Immature natural killer cell (primary cell): Measurements from ENCODE around the gene TCF4. TPM values are rescaled to one million over a fixed set of nuclear protein-coding genes. Genes with fewer than 3 reads are reported as not detected.

Source experiments
- DNase-seq, 3 donors: peaks; one replicate each; pipeline ENCODE4 v3.0.0; 2022; ENCODE audit warnings: mixed read lengths in 1 of 3
- H3K27ac Mint-ChIP-seq, 6 donors: one replicate each; pipeline ENCODE4 v1.8.0; 2020; ENCODE audit warnings: mixed read lengths in 6 of 6, mild to moderate bottlenecking in 5 of 6, inconsistent platforms in 4 of 6, moderate library complexity in 3 of 6
- H3K27me3 Mint-ChIP-seq, 3 donors: one replicate each; pipeline ENCODE4 v1.8.0; 2020 to 2021; ENCODE audit warnings: low read depth in 3 of 3, mild to moderate bottlenecking in 3 of 3, mixed read lengths in 3 of 3, moderate library complexity in 3 of 3, inconsistent platforms in 1 of 3
- H3K36me3 Mint-ChIP-seq, 3 donors: one replicate each; pipeline ENCODE4 v1.8.0; 2020; ENCODE audit warnings: mixed read lengths in 3 of 3, inconsistent platforms in 2 of 3, mild to moderate bottlenecking in 2 of 3
- H3K4me1 Mint-ChIP-seq, 2 donors: one replicate each; pipeline ENCODE4 v1.8.0; 2020; ENCODE audit warnings: inconsistent platforms in 2 of 2, mild to moderate bottlenecking in 2 of 2, mixed read lengths in 2 of 2, moderate library complexity in 1 of 2
- H3K4me3 Mint-ChIP-seq, 5 donors: one replicate each; pipeline ENCODE4 v1.8.0; 2020; ENCODE audit warnings: mild to moderate bottlenecking in 5 of 5, mixed read lengths in 5 of 5, inconsistent platforms in 3 of 5, moderate library complexity in 3 of 5
- H3K9me3 Mint-ChIP-seq, 6 donors: one replicate each; pipeline ENCODE4 v1.8.0; 2020; ENCODE audit warnings: mild to moderate bottlenecking in 6 of 6, mixed read lengths in 6 of 6, inconsistent platforms in 4 of 6, moderate library complexity in 3 of 6
- polyA plus RNA-seq, 3 donors: library from polyadenylated mRNA; unstranded; fragments of 300-500 nt; fragmentation: Illumina TruSeq; gene quantifications; one replicate each; pipeline ENCODE4 v1.2.3, GENCODE V29; 2021

The TCF4 gene
- polyA plus RNA-seq, 3 donors from 2014 or later = 7.7 to 28.0 (median 17.6) TPM

GRCh38 chr18:55403421-55403949, 184.5 kb downstream of the TCF4 start:
- H3K27ac Mint-ChIP-seq = no peak overlapping the region

GRCh38 chr18:55402731-55403405, 185.1 kb downstream of the TCF4 start:
- Mint-ChIP-seq H3K4me3 (no peak overlapping the region), H3K9me3 (no peaks in the 10 kb centered on the region), H3K27me3 (peaks cover 0 to 6% (median 2%) of the 10 kb centered on the region in 3 donors), H3K36me3 (no peaks in the 10 kb centered on the region), H3K4me1 (peaks cover 0 to 1% of the 10 kb centered on the region in 2 donors), H3K27ac (no peak overlapping the region)
- DNase-seq = no peak

More at GRCh38 chr18:55403421-55403949, 184.5 kb downstream of the TCF4 start:
- Mint-ChIP-seq H3K4me3 (no peak overlapping the region), H3K27me3 (peaks cover 0 to 6% (median 2%) of the 10 kb centered on the region in 3 donors), H3K9me3 (no peaks in the 10 kb centered on the region), H3K36me3 (no peaks in the 10 kb centered on the region), H3K4me1 (peaks cover 0 to 1% of the 10 kb centered on the region in 2 donors)
- DNase-seq = no peak

GRCh38 chr18:55401638-55402191, 186.3 kb downstream of the TCF4 start:
- Mint-ChIP-seq H3K9me3 (no peaks in the 10 kb centered on the region), H3K36me3 (no peaks in the 10 kb centered on the region), H3K27ac (no peak overlapping the region), H3K4me3 (no peak overlapping the region), H3K4me1 (peaks cover 0 to 1% of the 10 kb centered on the region in 2 donors), H3K27me3 (peaks cover 0 to 6% (median 2%) of the 10 kb centered on the region in 3 donors)
- DNase-seq = no peak

GRCh38 chr18:55400590-55401541, 187.1 kb downstream of the TCF4 start:
- no peaks in the 10 kb centered on the region for H3K36me3 Mint-ChIP-seq
- no peaks in the 10 kb centered on the region for H3K9me3 Mint-ChIP-seq
- no peak for DNase-seq
- peaks cover 0 to 1% of the 10 kb centered on the region in 2 donors for H3K4me1 Mint-ChIP-seq
- no peak overlapping the region for H3K4me3 Mint-ChIP-seq
- no peak overlapping the region for H3K27ac Mint-ChIP-seq
- peaks cover 0 to 6% (median 2%) of the 10 kb centered on the region in 3 donors for H3K27me3 Mint-ChIP-seq

GRCh38 chr18:55400081-55400480, 187.9 kb downstream of the TCF4 start:
- H3K9me3 Mint-ChIP-seq = no peaks in the 10 kb centered on the region
- no peaks in the 10 kb centered on the region for H3K36me3 Mint-ChIP-seq
- H3K27ac Mint-ChIP-seq = no peak overlapping the region
- no peak overlapping the region for H3K4me3 Mint-ChIP-seq
- DNase-seq = no peak
- H3K27me3 Mint-ChIP-seq = peaks cover 0 to 6% (median 1%) of the 10 kb centered on the region in 3 donors
- peaks cover 0 to 1% of the 10 kb centered on the region in 2 donors for H3K4me1 Mint-ChIP-seq

- no peak for DNase-seq
- peaks cover 0 to 1% of the 10 kb centered on the region in 2 donors for H3K4me1 Mint-ChIP-seq
Observed at GRCh38 chr18:55398858-55399257, 189.1 kb downstream of the TCF4 start.

GRCh38 chr18:55396979-55397378, 191.0 kb downstream of the TCF4 start:
- Mint-ChIP-seq H3K27ac (no peak overlapping the region), H3K4me1 (peaks cover 0 to 1% of the 10 kb centered on the region in 2 donors), H3K36me3 (no peaks in the 10 kb centered on the region), H3K27me3 (peaks cover 0 to 3% (median 0%) of the 10 kb centered on the region in 3 donors), H3K9me3 (no peaks in the 10 kb centered on the region), H3K4me3 (no peak overlapping the region)
- no peak for DNase-seq

More at GRCh38 chr18:55398858-55399257, 189.1 kb downstream of the TCF4 start:
- H3K9me3 Mint-ChIP-seq = no peaks in the 10 kb centered on the region
- no peak overlapping the region for H3K4me3 Mint-ChIP-seq
- H3K27me3 Mint-ChIP-seq = peaks cover 0 to 6% (median 0%) of the 10 kb centered on the region in 3 donors
- no peaks in the 10 kb centered on the region for H3K36me3 Mint-ChIP-seq
- H3K27ac Mint-ChIP-seq = no peak overlapping the region

- H3K9me3 Mint-ChIP-seq = no peaks in the 10 kb centered on the region
- H3K4me1 Mint-ChIP-seq = peaks cover 0 to 1% of the 10 kb centered on the region in 2 donors
- peaks cover 0 to 3% (median under 1%) of the 10 kb centered on the region in 3 donors for H3K27me3 Mint-ChIP-seq
- no peak overlapping the region for H3K4me3 Mint-ChIP-seq
- no peaks in the 10 kb centered on the region for H3K36me3 Mint-ChIP-seq
- DNase-seq = no peak
- no peak overlapping the region for H3K27ac Mint-ChIP-seq
Observed at GRCh38 chr18:55396267-55396905, 191.6 kb downstream of the TCF4 start.

GRCh38 chr18:55395799-55396198, 192.2 kb downstream of the TCF4 start:
- Mint-ChIP-seq H3K9me3 (no peaks in the 10 kb centered on the region), H3K4me3 (no peak overlapping the region), H3K4me1 (peaks cover 0 to 1% of the 10 kb centered on the region in 2 donors), H3K36me3 (no peaks in the 10 kb centered on the region), H3K27ac (no peak overlapping the region), H3K27me3 (peaks cover 0 to 3% (median 2%) of the 10 kb centered on the region in 3 donors)
- no peak for DNase-seq

GRCh38 chr18:55390898-55391297, 197.1 kb downstream of the TCF4 start:
- no peaks in the 10 kb centered on the region for H3K36me3 Mint-ChIP-seq

GRCh38 chr18:55387139-55387984, 200.6 kb downstream of the TCF4 start:
- peaks cover 0 to 2% (median 0%) of the 10 kb centered on the region in 6 donors for H3K9me3 Mint-ChIP-seq

More at GRCh38 chr18:55390898-55391297, 197.1 kb downstream of the TCF4 start:
- Mint-ChIP-seq H3K4me3 (no peak overlapping the region), H3K27ac (no peak overlapping the region), H3K4me1 (no peaks in the 10 kb centered on the region), H3K27me3 (peaks cover 0 to 2% (median 0%) of the 10 kb centered on the region in 3 donors), H3K9me3 (peaks cover 0 to 1% (median 0%) of the 10 kb centered on the region in 6 donors)
- no peak for DNase-seq

GRCh38 chr18:55386545-55386944, 201.4 kb downstream of the TCF4 start:
- H3K27ac Mint-ChIP-seq = no peak overlapping the region
- peaks cover under 1 to 8% of the 10 kb centered on the region in 2 donors for H3K4me1 Mint-ChIP-seq
- peaks cover 0 to 2% (median 0%) of the 10 kb centered on the region in 6 donors for H3K9me3 Mint-ChIP-seq

More at GRCh38 chr18:55387139-55387984, 200.6 kb downstream of the TCF4 start:
- no peak overlapping the region for H3K4me3 Mint-ChIP-seq
- H3K27me3 Mint-ChIP-seq = peaks cover 0 to 2% (median 0%) of the 10 kb centered on the region in 3 donors
- no peak for DNase-seq
- no peaks in the 10 kb centered on the region for H3K36me3 Mint-ChIP-seq
- H3K4me1 Mint-ChIP-seq = peaks cover 0 to under 1% of the 10 kb centered on the region in 2 donors
- H3K27ac Mint-ChIP-seq = no peak overlapping the region

More at GRCh38 chr18:55386545-55386944, 201.4 kb downstream of the TCF4 start:
- no peak for DNase-seq
- peaks cover 0 to 2% (median 0%) of the 10 kb centered on the region in 3 donors for H3K27me3 Mint-ChIP-seq
- no peaks in the 10 kb centered on the region for H3K36me3 Mint-ChIP-seq
- no peak overlapping the region for H3K4me3 Mint-ChIP-seq
